Stimulated activated CD4-positive, alpha-beta T cell treated with anti-CD3 and anti-CD28 coated beads, Interleukin-4, amount 100 ng/mL, for 4 hours (primary cell): ENCODE results near the gene GPX1.
A peak's percentile ranks its signal among the peaks of the same experiment; 100 is the strongest.
"Not testable (repeated sequence)": the region's sequence is repeated elsewhere in the genome, so short reads cannot be mapped to it uniquely, and the experiment has no call there.

Experiments used
- DNase-seq, 2 experiments: peaks; one replicate each; pipeline ENCODE4 v3.0.0-alpha.2; 2020

The GPX1 gene

DNA sequence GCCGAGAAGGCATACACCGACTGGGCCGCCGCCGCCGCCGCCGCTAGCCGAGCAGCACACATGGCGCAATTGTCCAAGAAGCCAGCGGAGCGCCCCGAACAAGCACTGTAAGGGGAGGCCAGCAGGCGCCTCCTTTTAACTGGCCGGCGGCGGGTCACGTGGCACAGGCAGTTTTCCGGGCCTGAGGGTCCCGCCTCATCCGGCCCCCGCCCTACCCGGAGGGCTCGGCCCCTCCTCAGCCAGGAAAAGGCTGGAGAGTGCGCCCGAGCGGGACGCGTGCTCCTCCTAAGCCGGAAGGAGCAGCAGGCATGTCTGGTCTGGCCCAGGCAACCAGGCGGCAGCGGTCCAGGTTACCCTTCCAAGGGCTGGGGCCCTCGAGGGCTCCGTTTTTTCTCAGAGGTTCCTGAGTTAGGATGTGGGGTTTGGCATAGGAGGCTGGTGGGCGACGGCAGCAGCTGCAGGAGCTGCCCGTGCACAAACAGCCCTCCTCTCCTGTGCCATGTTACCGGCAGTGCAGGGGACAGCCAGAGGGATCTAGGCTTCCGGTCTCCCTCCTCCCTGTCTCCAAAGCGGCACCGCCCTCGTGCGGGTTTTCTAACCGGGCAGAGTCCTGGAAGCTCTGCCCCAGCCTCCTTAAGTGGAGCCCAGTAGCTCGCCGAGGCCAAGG lies at the start of gene GPX1:
GPX1 (minus strand) TSS at position 137 of the 667 bp plus-strand sequence; CDS start at position 62, 75 bp downstream.
- peak; percentile 56 to 75 for DNase-seq

DNA sequence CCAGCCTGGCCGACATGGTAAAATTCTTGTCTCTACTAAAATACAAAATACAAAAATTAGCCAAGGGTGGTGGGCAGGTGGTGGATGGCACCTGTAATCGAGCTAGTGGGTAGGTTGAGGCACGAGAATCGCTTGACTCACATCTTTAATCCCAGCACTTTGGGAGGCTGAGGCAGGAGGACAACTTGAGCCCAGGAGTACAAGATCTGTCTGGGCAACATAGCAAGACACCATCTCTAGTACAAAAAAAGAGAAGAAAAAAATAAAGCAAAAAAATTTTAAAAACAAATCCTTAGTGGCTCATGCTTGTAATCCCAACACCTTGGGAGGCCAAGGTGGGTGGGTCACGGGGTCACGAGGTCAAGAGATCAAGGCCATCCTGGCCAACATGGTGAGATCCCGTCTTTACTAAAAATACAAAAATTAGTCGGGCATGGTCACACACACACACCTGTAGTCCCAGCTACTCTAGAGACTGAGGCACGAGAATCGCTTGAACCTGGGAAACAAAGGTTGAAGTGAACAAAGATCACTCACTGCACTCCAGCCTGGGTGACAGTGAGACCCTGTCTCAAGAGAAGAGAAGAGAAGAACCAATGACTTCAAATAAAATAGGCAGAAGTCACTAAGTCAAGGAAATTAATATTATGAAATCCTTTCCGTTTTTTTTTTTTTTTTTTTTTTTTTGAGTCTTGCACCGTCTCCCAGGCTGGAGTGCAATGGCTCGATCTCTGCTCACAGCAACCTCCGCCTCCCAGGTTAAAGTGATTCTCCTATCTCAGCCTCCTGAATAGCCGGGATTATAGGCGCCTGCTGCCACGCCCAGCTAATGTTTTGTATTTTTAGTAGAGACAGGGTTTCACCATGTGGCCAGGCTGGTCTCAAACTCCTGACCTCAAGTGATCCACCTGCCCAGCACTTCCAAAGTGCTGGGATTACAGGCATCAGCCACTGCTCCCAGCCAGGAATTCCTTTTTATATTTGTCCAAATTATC lies 48.7 kb upstream of the GPX1 start:
- no peak for DNase-seq

DNA sequence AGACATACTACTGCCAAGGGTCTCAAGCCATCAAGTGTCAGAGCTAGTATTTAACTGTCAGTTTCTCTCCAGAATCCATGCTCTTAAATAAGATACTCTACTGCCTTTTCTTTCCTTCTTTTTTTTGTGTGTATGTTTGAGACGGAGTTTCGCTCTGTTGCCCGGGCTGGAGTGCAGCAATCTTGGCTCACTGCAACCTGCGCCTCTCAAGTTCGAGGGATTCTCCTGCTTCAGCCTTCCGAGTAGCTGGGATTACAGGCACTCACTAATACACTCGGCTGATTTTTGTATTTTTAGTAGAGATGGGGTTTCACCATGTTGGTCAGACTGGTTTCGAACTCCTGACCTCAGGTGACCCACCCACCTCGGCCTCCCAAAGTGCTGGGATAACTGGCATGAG lies 47.4 kb upstream of the GPX1 start:
- DNase-seq = not testable (repeated sequence)

DNA sequence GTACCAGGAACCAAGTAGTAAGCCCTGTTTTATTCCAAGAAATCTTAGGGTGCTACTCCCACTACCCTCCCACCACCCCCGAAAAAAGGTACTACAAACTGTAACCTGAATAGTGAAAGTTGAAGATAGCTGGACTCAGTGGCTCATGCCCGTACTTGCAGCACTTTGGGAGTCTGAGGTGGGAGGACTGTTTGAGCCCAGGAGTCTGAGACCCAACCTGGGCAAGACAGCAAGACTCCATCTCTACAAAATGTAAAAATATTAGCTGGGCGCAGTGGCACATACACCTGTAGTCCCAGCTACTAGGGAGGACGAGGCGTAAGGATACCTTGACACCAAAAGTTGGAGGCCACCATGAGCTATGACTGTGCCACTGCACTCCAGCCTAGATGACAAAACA lies 45.7 kb upstream of the GPX1 start:
- DNase-seq = no peak

DNA sequence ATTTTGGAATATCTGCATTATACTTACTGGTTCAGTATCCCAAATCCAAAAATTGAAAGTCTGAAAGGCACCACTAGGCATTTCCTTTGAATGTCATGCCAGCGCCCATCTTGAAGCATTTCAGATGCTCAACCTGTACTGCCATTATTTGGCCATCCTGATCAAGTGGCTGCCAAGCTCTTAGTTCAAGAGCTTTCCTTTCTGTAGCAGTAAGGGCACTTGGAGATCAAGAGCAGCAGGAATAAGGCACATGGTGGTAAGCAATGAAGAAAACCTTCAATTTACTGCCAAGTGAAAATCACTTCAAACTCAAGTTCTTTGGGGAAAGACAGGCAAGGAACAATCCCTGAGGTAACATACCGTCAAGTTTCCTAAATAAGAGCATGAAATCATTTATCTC lies 43.6 kb upstream of the GPX1 start:
- no peak for DNase-seq

DNA sequence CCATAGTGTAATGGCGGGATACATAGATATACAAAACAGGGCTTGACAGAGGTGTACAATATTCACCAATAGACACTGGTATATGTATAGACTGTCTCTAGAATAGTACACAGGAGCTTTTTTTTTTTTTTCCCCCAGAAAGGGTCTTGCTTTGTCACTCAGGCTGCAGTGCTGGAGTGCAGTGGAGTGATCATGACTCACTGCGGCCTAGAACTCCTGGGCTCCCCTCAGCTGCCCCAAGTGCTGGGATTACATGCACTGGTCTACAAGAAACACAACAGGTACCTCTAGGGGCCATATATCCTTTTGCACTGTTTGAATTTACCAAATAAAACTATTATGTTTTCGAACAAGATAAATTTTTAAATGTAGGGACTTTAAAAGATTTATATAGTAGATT lies 41.3 kb upstream of the GPX1 start:
- DNase-seq = no peak

- DNase-seq = no peak
These were observed 39.3 kb upstream of the GPX1 start for GRCh38 chr3:49397470-49397869.

DNA sequence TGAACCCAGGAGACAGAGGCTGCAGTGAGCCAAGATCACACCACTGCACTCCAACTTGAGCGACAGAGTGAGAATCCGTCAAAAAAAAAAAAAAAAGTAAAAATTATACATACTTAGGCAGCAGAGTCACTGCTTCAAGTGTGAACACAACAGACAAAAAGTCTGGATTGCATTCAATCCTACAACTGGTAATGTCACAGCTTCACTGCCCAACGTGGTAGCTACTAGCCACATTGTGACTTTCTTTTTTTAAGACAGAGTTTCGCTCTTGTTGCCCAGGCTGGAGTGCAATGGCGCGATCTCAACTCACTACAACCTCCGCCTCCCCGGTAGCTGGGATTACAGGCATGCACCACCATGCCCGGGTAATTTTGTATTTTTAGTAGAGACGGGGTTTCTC lies 33.2 kb upstream of the GPX1 start:
- not testable (repeated sequence) for DNase-seq

GRCh38 chr3:49389297-49389696 lies 31.1 kb upstream of the GPX1 start:
- DNase-seq = no peak

DNA sequence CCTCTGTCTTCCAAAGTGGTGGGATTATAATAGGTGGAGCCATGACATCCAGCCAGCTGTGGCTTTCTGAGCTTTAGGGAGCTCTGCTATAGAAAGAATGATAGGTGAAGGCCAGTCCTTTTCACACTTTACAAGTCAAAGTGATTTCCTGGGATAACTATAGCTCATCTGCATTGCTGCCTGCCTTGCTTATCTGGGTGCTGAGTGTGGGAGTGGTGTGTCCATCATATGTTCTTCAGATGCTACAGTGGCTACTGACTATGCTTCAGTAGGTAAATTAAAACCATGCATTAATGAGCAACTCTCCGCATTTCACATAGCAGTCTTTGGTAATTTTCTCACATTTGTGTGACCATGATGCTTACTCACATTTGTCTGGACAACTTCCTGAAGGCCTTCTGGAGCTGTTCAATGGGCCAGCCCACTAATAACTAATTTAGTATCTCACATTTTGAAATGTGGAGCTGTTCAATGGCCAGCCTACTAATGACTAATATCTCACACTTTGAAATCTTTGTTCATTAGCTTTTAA lies 30.2 kb upstream of the GPX1 start:
- no peak for DNase-seq

- no peak for DNase-seq
These were observed 29.6 kb upstream of the GPX1 start for GRCh38 chr3:49387721-49388120.

DNA sequence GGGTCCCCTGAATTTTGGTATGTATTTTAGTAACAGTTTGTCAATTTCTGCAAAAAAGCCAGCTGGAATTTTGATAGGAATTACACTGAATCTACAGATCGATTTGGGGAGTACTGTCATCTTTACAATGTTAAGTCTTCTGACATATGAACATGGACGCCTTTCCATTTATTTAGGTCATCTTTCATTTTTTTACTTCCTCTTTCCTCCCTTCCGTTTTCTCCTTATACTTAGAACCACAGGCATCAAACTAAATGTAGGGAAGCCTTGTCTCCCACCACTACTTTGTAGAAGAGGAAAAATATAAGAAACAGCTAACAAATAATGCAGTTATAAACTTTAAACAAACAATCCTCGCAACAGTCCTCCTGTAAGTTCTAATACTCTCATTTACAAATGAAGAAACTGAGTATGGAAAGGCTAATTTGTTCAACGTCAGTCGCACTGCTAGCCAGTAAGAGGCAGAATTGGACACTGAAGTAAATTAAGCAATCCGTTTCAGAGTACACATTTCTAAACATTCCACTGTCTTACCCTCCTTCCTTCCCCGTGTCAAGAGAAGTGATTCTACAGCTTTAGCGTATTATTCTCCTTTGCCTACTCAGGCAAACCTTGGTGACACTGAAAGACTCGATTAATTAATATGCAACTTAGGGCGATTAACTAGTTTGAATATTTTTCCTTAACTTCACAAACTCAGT lies 28.1 kb upstream of the GPX1 start:
- no peak for DNase-seq

- no peak for DNase-seq
These were observed 27.5 kb upstream of the GPX1 start for GRCh38 chr3:49385617-49386016.

- DNase-seq = no peak
These were observed 25.2 kb upstream of the GPX1 start for GRCh38 chr3:49383387-49383786.

DNA sequence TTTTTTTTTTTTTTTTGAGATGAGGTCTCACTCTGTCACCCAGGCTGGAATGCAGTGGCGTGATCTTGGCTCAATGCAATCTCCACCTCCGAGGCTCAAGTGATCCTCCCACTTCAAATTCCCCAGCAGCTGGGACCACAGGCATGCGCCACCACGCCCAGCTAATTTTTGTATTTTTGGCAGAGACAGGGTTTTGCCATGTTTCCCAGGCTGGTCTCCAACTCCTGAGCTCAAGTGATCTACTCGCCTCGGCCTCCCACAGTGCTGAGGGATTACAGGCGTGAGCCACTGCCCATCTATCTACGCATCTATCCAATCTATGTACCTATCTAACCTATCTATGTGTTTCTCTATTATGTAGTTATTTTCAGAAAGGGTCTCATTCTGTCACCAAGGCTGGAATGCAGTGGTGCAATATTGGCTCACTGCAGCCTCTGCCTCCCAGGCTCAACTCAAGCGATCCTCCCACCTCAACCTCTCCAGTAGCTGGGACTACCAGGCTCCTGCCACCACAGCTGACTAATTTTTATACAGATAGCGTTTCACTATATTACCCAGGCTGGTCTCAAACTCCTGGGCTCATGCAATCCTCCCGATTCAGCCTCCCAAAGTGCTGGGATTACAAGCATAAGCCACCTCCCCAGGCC lies 20.2 kb upstream of the GPX1 start:
- DNase-seq = no peak

DNA sequence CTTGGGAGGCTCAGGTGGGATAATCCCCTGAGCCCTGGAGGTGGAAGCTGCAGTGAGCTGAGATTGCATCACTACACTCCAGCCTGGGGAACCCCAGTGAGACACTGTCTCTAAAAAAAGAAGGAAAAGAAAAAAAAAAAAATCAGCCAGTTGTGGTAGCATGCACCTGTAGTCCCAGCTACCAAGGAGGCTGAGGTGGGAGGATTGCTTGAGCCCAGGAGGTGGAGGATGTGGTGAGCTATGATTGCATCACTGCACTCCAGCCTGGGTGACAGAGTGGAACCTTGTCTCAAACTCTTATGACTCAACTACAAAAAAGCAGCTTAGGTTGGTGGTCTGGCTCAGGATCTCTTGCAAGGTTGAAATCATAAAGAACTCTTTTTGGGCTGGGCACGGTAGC lies 19.3 kb upstream of the GPX1 start:
- peak; percentile 22 to 74 for DNase-seq

GRCh38 chr3:49371946-49372345 lies 13.8 kb upstream of the GPX1 start:
- DNase-seq = no peak

GRCh38 chr3:49370585-49371290 lies 12.6 kb upstream of the GPX1 start:
- DNase-seq = no peak

DNA sequence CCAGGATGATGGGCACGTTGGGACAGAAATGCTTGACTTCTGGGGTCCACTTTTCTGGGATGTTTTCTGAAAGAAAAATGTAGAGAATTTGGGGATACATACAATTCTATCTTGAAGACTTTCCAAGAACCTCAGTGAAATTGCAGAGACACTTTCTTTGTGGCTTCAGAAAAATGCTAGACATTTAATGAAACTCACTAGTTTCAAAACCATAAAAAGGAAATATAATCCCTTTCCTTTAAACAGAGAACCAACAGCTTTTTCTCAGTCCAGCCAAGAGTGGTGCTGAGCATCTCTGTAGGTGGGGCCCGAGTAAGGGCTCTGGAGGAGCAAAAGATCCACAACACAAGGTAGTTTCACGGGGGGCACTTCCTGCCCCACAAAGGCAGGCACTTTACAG lies 4.4 kb upstream of the GPX1 start:
- no peak for DNase-seq

GRCh38 chr3:49359623-49360022 lies 1.5 kb upstream of the GPX1 start:
- no peak for DNase-seq

DNA sequence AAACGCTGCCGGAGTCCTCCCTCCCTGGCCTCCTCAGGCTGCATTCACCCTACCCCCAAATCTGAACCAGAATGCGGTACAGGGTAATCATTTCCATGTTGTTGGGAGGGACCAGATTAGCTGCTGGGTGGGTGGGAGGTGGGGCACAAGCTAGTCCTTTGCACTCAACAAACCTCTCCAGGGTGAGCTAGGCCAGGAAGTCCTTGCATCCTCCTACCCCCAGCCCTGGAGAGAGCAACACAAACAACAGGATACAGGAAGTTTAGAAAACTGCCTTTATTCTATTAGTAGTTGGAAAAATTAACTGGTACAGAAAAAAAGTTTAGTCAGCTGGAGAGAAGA lies 702 bp upstream of the GPX1 start:
- DNase-seq = peak in 1 of 2 experiments; percentile 15
